GM12878 (cell line): Measurements from ENCODE around the gene TBCA. TPM values are rescaled to one million over a fixed set of nuclear protein-coding genes. Genes with fewer than 3 reads are reported as not detected.

Experiments
- ATF2 ChIP-seq: IDR thresholded peaks from 2 replicates; pipeline ENCODE4 v1.6.1; 2012; ENCODE audit warnings: low read length, inconsistent platforms
- BMI1 ChIP-seq: fragments of 450-650 bp; IDR thresholded peaks from 2 replicates; pipeline ENCODE4 v1.6.1; 2016; ENCODE audit warnings: mild to moderate bottlenecking, moderate library complexity, borderline replicate concordance
- CBX5 ChIP-seq: sonication (generic); IDR thresholded peaks from 2 replicates; pipeline ENCODE4 v1.6.1; 2016; ENCODE audit warnings: low read depth, moderate library complexity, mild to moderate bottlenecking, inconsistent platforms
- CHD2 ChIP-seq: IDR thresholded peaks from 2 replicates; pipeline ENCODE4 v1.6.1; 2011; ENCODE audit warnings: low read depth, low read length, improper control_type of control experiment, borderline replicate concordance
- CUX1 ChIP-seq: IDR thresholded peaks from 2 replicates; pipeline ENCODE4 v1.6.1; 2012; ENCODE audit warnings: improper control_type of control experiment, low read depth, low read length; ENCODE audit not compliant: insufficient replicate concordance
- JUNB ChIP-seq: IDR thresholded peaks from 2 replicates; pipeline ENCODE4 v1.6.1; 2016; ENCODE audit warnings: antibody characterized with exemption, mild to moderate bottlenecking
- JUND ChIP-seq: IDR thresholded peaks from 2 replicates; pipeline ENCODE4 v1.6.1; 2012; ENCODE audit warnings: low read depth, mild to moderate bottlenecking, low read length, improper control_type of control experiment, moderate library complexity
- MTA2 ChIP-seq: fragments of 450-650 bp; IDR thresholded peaks from 2 replicates; pipeline ENCODE4 v1.6.1; 2016; ENCODE audit warnings: low read depth, mild to moderate bottlenecking, moderate library complexity
- MYB ChIP-seq: fragments of 150-350 bp; IDR thresholded peaks from 2 replicates; pipeline ENCODE4 v1.6.1; 2014; ENCODE audit warnings: mild to moderate bottlenecking, low read depth, low read length, borderline replicate concordance
- MYC ChIP-seq: IDR thresholded peaks from 2 replicates; pipeline ENCODE4 v1.6.1; 2011; ENCODE audit warnings: mild to moderate bottlenecking, low read length, moderate library complexity, inconsistent platforms; ENCODE audit not compliant: insufficient read depth, insufficient replicate concordance, insufficient read length, severe bottlenecking
- NBN ChIP-seq: fragments of 450-650 bp; IDR thresholded peaks from 2 replicates; pipeline ENCODE4 v1.6.1; 2016
- NFIC ChIP-seq: IDR thresholded peaks from 2 replicates; pipeline ENCODE4 v1.6.1; 2012; ENCODE audit warnings: low read depth, mild to moderate bottlenecking, inconsistent platforms, low read length, moderate library complexity
- NRF1 ChIP-seq: conservative IDR thresholded peaks from 2 replicates; pipeline ENCODE4 v1.6.1; 2011; ENCODE audit warnings: mild to moderate bottlenecking, low read depth, low read length, improper control_type of control experiment
- RAD21 ChIP-seq: IDR thresholded peaks from 2 replicates; pipeline ENCODE4 v1.6.1; 2011; ENCODE audit warnings: mild to moderate bottlenecking, low read depth, low read length, moderate library complexity; ENCODE audit not compliant: insufficient read depth
- SMAD5 ChIP-seq: IDR thresholded peaks from 2 replicates; pipeline ENCODE4 v1.6.1; 2016; ENCODE audit warnings: antibody characterized with exemption, low read depth
- TCF12 ChIP-seq: IDR thresholded peaks from 2 replicates; pipeline ENCODE4 v1.6.1; 2011; ENCODE audit warnings: low read depth, mild to moderate bottlenecking, low read length
- TCF7 ChIP-seq: IDR thresholded peaks from 2 replicates; pipeline ENCODE4 v1.6.1; 2014; ENCODE audit warnings: antibody characterized with exemption, borderline replicate concordance
- ZBTB40 ChIP-seq: fragments of 450-650 bp; IDR thresholded peaks from 2 replicates; pipeline ENCODE4 v1.6.1; 2016; ENCODE audit warnings: mild to moderate bottlenecking, moderate library complexity, borderline replicate concordance
- ZNF24 ChIP-seq: fragments of 450-650 bp; IDR thresholded peaks from 2 replicates; pipeline ENCODE4 v1.6.1; 2017; ENCODE audit warnings: antibody characterized with exemption, mild to moderate bottlenecking
- polyA plus RNA-seq, 11 experiments: library from polyadenylated mRNA; depleted of rRNA in 4 of 11; unstranded in 6 of 11; stranded (reverse) in 5 of 11; fragments of >200 nt; fragmentation: Nextera tagmentation in 4 of 11; fragmentation: Illumina TruSeq in 1 of 11; extraction: Ambion mirVana in 4 of 11; extraction: Trizol in 1 of 11; gene quantifications; 1 replicate in 1 of 11; 2 replicates in 10 of 11; pipeline versions ENCODE4 v1.2.1 to v1.2.3, GENCODE V29; 2011 to 2016; ENCODE audit warnings: inconsistent platforms in 2 of 11, missing spikeins in 2 of 11, low read depth in 1 of 11
- total RNA-seq, 4 experiments: library from RNA; depleted of rRNA in 3 of 4; stranded (reverse); fragments of >200 nt in 3 of 4; fragmentation: Illumina TruSeq in 1 of 4; extraction: Trizol in 1 of 4; gene quantifications; 2 replicates each; pipeline versions ENCODE4 v1.2.1 to v1.2.3, GENCODE V29; 2013 to 2021

The TBCA gene
- total and polyA plus RNA-seq, 10 of the 15 experiments (the other 5 are each of a cell fraction or from before 2014, with no cell fraction given) = 86.3 to 647 (median 294) TPM

GRCh38 chr5:77662635-77663034, 113.5 kb downstream of the TBCA start (continued):
- TF ChIP-seq SMAD5 (no peak), MTA2 (peak; percentile 96), RAD21 (no peak), ZBTB40 (no peak), TCF7 (0 out of 2 replicates have a peak, but pooled peaks have one; percentile 56), CBX5 (0 out of 2 replicates have a peak, but pooled peaks have one; percentile 25), ATF2 (peak; percentile 87), JUND (peak; percentile 82), MYB (no peak), TCF12 (0 out of 2 replicates have a peak, but pooled peaks have one; percentile 41), ZNF24 (0 out of 2 replicates have a peak, but pooled peaks have one; percentile 34), BMI1 (peak; percentile 76), MYC (no peak), JUNB (peak; percentile 100), NBN (0 out of 2 replicates have a peak, but pooled peaks have one; percentile 29), NFIC (peak; percentile 97), NRF1 (no peak), CHD2 (no peak), CUX1 (no peak)
